Gastroesophageal sphincter (tissue), 3 donors: Measurements from ENCODE around the gene GALNT2.

Experiments
- EP300 ChIP-seq: sonication (generic); formaldehyde crosslinking; IDR thresholded peaks from one replicate; pipeline ENCODE4 v1.6.1; 2017; ENCODE audit warnings: antibody characterized with exemption, mild to moderate bottlenecking
- POLR2A ChIP-seq, 2 donors: fragments of 450-650 bp; IDR thresholded peaks; one replicate each; pipeline ENCODE4 v1.6.1; 2017; ENCODE audit warnings: antibody characterized with exemption in 2 of 2, mild to moderate bottlenecking in 2 of 2, moderate library complexity in 1 of 2
- TF ChIP-seq, protein P1 (sequence below), 4 experiments: fragments of 200-600 bp in 2 of 4; fragments of 450-650 bp in 2 of 4; sonication (generic) in 1 of 4; IDR thresholded peaks; one replicate each; pipeline ENCODE4 v1.5.1; 2017 to 2019; ENCODE audit warnings: antibody characterized with exemption in 4 of 4, mild to moderate bottlenecking in 2 of 4, moderate library complexity in 2 of 4

DNA sequence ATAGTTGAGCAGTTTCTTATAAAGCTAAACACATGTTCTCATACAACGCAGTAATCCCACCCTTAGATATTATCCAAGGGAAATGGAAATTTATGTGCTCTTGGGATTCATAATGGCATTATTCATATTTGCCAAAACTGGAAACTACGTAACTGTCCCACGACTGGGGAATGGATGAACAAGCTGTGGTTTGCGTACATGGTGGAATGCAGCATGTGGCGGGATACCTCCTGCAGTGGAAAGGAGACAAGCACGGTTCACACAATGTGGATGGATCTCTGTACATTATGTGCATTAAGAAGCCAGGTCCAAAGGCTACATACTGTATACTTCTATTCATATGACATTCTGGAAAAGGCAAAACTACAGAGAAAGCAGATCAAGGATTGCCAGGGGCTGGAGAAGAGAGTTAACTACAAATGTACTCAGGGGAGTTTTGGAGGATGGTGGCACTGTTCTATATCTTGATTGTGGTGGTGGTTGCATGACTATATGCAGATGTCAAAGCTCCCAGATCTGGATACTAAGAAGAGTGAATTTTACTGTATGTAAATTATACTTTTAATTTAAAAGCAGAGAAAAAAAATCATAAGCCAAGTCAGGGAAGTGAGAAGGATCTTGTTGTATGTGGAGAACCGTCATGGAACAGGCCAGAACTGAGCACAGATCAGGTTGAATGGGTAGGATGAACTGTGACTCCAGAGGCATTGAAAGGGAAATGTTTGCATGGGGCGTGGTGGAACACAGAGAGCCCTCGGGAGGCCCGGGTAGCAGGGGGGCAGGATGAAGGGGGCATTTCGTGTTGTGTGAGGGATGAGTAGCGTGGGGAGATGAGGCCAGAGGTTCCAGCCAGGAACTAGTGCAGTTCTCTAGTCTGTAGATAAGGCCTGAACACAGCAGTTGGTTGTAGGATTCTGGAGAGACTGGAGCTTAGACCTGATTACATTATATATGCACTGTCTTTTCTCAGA, 90.7 kb downstream of the GALNT2 start:
- TF ChIP-seq EP300 (no peak), POLR2A (IDR thresholded peaks at IDR 0.05) (no peak)
- TF ChIP-seq, protein P1, sequence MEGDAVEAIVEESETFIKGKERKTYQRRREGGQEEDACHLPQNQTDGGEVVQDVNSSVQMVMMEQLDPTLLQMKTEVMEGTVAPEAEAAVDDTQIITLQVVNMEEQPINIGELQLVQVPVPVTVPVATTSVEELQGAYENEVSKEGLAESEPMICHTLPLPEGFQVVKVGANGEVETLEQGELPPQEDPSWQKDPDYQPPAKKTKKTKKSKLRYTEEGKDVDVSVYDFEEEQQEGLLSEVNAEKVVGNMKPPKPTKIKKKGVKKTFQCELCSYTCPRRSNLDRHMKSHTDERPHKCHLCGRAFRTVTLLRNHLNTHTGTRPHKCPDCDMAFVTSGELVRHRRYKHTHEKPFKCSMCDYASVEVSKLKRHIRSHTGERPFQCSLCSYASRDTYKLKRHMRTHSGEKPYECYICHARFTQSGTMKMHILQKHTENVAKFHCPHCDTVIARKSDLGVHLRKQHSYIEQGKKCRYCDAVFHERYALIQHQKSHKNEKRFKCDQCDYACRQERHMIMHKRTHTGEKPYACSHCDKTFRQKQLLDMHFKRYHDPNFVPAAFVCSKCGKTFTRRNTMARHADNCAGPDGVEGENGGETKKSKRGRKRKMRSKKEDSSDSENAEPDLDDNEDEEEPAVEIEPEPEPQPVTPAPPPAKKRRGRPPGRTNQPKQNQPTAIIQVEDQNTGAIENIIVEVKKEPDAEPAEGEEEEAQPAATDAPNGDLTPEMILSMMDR (IDR thresholded peaks at IDR 0.05) = no peak
